T47D (cell line): Measurements from ENCODE around the gene GCGR.

Experiments used
- DNase-seq, 2 experiments: peaks; one replicate each; pipeline versions ENCODE4 v3.0.0 to v3.0.0-alpha.2; 2011 to 2012; ENCODE audit warnings: low read depth in 1 of 2, low spot score in 1 of 2
- JUND ChIP-seq: IDR thresholded peaks from 2 replicates; pipeline ENCODE4 v1.6.1; 2012; ENCODE audit warnings: low read depth
- in situ Hi-C: cut with HindIII; loops from 2 replicates; pipeline ENCODE4 v1.10.0; 2016; ENCODE audit warnings: low sequenced_read_pairs, low pct_unique_long_range_greater_than_20kb

GCGR gene

GRCh38 chr17:81803728-81804558, at the start of gene GCGR:
Gene GCGR (plus strand): TSS chr17:81804150. CDS start chr17:81809019, 4,869 bp downstream.
- in situ Hi-C loops = no loop called here
- DNase-seq = no peak
- TF ChIP-seq JUND = no peak

DNA sequence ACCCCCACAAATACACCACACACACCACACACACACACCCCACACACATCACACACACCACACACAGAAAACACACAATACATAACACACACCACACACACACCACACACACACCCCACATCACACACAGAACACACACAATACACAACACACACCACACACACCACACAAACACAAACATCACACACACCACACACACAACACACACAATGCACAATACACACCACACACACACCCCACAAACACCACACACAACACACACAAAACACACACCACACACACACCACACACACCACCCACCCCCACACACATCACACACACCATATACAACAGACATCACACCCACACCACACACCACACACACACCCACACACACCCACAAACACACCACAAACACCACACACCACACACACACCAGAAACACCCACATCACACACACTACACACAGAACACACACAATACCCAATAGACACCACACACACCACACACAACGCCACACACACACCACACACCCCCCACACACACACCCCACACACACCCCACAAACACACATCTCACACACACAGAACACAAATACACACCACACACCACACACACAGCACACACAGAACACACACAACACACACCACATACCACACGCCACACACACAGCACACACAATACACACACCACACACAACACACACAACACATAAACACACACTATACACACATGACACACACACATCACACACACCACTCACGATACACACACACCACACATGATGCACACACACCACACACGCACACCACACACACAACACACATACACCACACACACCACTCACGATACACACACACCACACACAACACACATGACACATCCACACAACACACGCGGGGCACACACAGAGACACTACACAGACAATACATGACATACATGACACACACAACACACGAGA, 11.0 kb upstream of the GCGR start:
- TF ChIP-seq JUND = no peak
- no peak for DNase-seq
- in situ Hi-C loops = no loop called here

DNA sequence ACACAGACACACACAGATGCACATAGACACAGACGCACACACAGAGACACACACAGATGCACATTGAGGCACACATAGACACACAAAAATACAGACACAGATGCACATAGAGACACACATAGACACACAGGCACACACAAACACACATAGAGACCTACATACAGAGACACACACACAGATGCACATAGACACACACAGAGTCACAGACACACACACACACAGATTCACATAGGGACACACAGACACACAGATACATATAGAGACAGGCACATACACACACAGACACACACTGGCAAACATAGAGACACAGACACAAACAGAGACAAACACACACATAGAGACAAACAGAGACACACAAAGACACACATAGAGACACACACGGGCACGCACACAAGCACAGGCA, 9.9 kb upstream of the GCGR start:
- in situ Hi-C loops = no loop called here
- no peak for TF ChIP-seq JUND

DNA sequence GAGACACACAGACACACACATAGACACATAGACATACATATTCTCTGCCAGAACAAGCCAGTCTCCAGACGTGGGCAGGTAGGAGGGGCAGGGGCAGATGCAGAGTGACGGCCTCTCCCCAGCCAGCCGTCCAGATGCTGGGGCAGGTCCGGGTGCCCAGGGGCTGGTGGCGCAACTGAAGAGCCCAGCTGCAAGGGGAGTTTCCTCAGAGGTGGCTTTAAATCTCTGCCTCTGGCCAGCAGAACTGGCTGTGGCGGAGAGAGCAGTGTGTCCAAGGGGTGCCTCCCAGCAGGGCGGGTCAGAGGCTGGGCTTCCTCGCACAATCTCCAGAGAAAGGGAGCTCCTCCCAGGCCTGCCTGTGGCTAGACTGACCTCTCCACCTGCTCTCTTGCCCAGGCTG, 9.4 kb upstream of the GCGR start:
- no peak for TF ChIP-seq JUND
- peak in 1 of 2 experiments; percentile 68 for DNase-seq
- in situ Hi-C loops = no loop called here

More for the DNA sequence above, 9.9 kb upstream of the GCGR start:
- DNase-seq = no peak

- in situ Hi-C loops = no loop called here
- DNase-seq = no peak
- TF ChIP-seq JUND = no peak
These were observed 2.6 kb upstream of the GCGR start for GRCh38 chr17:81801327-81801726.

DNA sequence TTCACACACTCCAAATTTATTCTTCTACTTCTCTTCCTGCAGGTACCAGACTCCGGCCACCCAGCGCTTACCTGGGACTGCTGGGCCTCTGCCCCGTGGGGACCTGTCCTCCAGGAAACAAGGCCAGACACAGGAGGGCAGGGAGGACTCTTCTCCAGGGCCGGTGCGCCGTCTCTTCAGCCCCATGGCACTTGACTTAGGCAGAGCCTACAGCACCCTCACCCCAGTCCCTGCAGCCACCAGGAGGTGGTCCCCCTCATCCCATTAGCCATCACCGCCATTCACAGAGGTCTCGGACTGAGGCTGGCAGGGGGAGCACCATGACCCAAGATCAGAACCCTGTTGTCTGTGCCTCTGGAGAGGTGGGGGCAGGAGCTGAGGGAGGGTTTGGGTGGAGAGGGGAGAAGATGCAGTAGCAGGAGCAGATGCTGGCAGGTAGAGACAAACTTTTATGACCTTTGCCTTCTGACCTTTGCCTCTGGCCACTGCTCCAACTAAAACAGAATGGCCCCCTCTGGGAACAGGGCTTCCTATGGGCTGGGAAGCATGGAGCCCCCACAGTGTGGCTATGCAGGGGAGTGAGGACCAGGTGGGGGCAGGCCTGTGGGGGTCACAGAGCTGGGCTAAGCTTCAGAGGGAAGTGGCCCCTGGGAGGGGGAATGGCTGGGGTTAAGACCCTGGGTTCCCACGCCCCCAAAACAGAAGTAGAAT, 1.7 kb upstream of the GCGR start:
- TF ChIP-seq JUND = no peak
- in situ Hi-C loops = no loop called here
- DNase-seq = no peak

- in situ Hi-C loops = no loop called here
- no peak for TF ChIP-seq JUND
- no peak for DNase-seq
These were observed 900 bp upstream of the GCGR start for GRCh38 chr17:81802856-81803643.

GRCh38 chr17:81804559-81805399, 829 bp downstream of the GCGR start:
- DNase-seq = peak in 1 of 2 experiments; percentile 84
- in situ Hi-C loops = no loop called here

GRCh38 chr17:81805707-81806460, 1.9 kb downstream of the GCGR start:
- no peak for DNase-seq
- TF ChIP-seq JUND = no peak
- in situ Hi-C loops = no loop called here

More at GRCh38 chr17:81804559-81805399, 829 bp downstream of the GCGR start:
- no peak for TF ChIP-seq JUND

DNA sequence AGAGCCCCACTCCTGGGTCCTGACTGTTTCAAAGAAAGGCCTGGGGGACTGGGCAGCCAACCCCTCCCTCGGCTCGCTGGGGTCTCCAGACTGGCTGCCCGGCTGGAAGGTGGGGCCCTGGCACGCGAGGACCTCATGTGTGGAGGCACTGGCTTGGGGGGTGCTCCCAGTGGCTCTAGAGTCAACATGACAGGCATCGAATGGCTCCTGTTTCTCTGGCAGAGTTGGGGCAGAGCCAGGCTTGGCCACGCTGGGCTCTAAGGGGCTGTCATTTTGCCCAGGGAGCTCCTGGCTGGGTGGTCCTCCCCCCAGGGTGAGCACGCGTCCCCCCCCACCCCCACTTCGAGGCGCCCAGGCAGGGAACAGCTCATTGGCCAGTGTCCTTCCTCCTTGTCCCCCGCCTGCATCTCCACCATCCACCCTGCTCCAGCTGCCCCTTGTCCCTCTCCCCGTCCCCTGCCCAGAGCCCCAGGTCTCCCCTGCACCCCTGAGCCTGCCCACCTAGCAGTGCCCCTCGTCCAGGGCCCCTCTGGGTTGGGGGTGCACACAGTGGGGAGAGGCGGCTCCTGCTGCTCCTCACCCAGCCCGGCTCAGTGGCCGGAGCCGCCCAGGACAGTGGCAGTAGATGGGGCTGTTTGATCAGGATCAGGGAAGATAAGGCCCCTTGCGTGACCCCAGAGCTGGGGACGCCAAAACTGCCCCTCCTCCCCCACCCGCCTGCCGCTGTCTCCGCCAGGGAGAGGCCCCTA, 2.7 kb downstream of the GCGR start:
- in situ Hi-C loops = no loop called here
- no peak for DNase-seq
- no peak for TF ChIP-seq JUND
